Astrocyte of the spinal cord (primary cell): ENCODE data around the gene TRIM29.
A peak's percentile ranks its signal among the peaks of the same experiment; 100 is the strongest.

Source experiments
- DNase-seq: peaks from one replicate; pipeline ENCODE4 v3.0.0; 2011; ENCODE audit warnings: low read depth, low spot score
- H3K4me3 ChIP-seq: 2 replicates; pipeline ENCODE4 v1.5.1; 2011; ENCODE audit warnings: low read depth, mild to moderate bottlenecking, low read length, moderate library complexity
- in situ Hi-C: cut with HindIII; loops from 2 replicates; pipeline ENCODE4 v1.10.0; 2017; ENCODE audit warnings: low sequenced_read_pairs
- TF ChIP-seq, protein P1 (sequence below): IDR thresholded peaks from 2 replicates; pipeline ENCODE4 v1.5.1; 2012; ENCODE audit warnings: low read depth, mild to moderate bottlenecking, low read length, inconsistent platforms

TRIM29 gene

DNA sequence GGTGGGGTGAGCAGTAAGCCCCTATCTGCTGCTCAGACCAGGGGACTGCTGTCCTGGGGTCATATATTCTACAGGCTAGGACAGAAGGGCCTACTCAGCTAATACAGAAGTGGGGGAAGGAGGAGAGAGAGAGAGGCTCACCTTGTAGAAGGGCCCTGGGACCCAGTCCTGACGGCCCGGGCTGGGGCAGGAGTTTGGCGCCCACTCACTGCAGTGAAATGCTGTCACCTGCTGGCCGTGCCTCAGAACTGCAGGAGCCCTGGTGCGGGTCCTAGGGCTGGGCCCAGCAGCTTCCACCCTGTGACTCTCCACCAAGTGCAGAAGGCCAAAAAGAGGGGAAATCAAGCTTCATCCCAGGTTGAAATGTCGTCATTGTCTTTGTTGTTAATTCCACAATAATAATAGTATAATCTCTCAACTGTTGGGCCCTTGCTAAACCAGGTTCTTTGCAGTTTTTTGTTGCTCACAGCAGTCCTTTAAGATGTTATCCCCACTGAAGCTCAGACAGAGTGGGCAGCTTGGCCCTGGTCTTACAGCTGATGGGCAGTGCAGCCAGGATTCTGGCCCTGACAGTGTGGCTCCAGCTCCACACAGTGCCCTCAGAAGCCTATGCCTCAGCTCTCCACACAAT is 29.6 kb downstream of the TRIM29 start:
- TF ChIP-seq, protein P1, sequence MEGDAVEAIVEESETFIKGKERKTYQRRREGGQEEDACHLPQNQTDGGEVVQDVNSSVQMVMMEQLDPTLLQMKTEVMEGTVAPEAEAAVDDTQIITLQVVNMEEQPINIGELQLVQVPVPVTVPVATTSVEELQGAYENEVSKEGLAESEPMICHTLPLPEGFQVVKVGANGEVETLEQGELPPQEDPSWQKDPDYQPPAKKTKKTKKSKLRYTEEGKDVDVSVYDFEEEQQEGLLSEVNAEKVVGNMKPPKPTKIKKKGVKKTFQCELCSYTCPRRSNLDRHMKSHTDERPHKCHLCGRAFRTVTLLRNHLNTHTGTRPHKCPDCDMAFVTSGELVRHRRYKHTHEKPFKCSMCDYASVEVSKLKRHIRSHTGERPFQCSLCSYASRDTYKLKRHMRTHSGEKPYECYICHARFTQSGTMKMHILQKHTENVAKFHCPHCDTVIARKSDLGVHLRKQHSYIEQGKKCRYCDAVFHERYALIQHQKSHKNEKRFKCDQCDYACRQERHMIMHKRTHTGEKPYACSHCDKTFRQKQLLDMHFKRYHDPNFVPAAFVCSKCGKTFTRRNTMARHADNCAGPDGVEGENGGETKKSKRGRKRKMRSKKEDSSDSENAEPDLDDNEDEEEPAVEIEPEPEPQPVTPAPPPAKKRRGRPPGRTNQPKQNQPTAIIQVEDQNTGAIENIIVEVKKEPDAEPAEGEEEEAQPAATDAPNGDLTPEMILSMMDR: peak; percentile 100

DNA sequence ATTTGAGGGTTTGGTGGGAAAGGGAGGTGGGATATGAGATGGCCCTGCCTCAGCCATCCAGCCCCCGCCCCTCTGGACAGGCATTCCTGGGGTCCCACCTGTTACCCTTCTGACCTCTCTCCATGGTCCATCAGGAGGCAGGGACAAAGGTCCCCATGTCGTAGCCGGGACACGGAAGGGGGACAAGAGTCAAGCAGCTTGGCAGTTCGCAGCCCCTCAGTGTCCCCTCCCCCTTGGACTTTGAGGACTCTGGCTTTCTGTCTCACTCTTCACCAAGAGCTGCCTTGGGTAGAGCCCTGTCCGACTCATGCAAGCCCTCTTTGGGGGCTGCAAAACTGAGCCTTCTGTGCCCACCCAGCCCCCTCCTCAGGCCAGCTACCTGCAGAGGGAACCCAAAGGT is 30.2 kb downstream of the TRIM29 start:
- no peak for DNase-seq
- TF ChIP-seq, protein P1: no peak
- in situ Hi-C loops: no loop called here
- H3K4me3 ChIP-seq: no peak overlapping the region

More for the DNA sequence above, 29.6 kb downstream of the TRIM29 start:
- no peak overlapping the region for H3K4me3 ChIP-seq
- in situ Hi-C loops: no loop called here
- peak; percentile 32 for DNase-seq

DNA sequence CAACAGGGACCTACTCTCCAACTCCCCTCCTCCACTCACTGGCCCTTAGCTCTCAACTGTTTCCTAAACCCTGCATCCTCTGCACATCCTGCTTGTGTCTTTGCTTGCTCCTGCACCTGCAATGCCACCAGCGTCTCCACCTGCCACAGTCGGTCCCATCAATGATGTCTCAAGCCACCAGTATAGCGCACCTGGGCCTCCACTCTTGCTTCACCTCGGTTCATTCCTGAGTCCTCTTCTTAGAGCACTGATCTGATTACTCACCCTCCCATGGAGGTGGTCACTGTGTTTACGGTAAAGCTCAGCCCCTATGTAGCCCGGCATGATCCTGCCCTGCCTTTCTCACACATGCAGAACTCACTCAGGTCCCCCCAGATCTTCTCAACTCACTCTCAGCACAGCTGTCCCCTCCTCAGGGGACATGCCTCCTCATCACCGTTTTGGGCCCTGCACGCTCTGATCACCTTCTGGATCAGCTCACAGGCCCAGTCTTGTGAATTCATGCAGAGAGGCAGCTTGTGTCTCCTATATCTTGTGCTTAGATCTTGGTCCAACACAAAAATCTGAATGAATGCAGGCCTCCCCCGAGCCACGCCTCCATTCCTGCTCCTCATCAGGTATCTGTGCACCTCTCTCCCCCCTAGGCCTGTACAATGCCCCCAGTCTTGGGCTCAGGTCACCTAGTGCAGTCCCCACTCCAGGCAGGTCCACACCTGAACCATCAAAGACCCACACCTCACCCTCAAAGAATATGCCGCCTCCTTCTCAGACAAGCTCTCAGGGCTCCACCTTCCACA is 31.4 kb downstream of the TRIM29 start:
- TF ChIP-seq, protein P1: no peak
- in situ Hi-C loops: no loop called here

DNA sequence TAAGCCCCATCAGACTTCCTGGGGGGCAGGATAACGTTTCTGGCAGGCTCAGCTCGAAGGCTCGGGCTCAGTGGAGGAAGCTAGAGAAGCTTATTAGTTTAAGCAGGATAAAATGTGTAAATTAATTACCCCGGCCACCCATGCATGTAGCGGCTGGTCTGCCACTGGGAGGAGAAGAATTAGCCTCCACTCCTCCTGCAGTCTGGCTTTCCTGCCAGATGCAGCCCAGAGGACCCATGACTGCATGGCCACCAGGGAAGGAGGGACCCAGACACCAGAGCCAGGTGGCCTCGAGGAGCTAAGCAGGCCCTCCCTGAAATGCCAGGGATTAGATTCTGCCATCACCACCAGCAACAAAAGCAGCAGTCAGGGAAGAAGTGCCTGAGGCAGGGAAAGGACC is 32.3 kb downstream of the TRIM29 start:
- no peak for DNase-seq
- in situ Hi-C loops: no loop called here
- no peak overlapping the region for H3K4me3 ChIP-seq
- TF ChIP-seq, protein P1: no peak

More for the DNA sequence above, 31.4 kb downstream of the TRIM29 start:
- no peak for DNase-seq
- H3K4me3 ChIP-seq: no peak overlapping the region

DNA sequence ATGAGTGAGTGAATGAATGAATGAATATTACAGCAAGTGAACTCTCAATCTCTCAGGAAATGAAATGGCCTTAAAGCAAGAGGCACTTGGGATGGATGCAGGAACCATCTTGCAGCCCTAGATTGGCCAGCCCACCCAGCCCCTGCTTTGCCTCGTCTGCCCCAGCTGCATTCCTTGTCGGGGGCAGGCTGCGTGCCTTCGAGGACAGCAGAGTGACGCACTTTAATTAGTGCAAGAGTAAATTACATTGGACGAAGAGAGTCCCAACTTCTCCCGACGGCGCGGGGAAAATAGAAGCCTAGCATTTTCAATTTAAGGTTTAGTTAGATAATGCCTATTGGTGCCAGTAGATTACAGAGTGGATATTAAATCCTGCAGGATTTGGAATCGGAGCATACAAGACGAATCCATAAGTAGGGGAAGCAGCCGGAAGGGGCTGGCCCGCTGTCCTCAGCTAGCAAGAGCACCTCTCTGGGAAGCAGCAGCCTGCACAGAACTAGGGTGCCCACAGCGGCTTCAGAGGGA is 33.8 kb downstream of the TRIM29 start:
- DNase-seq: no peak
- H3K4me3 ChIP-seq: no peak overlapping the region
- in situ Hi-C loops: no loop called here
- TF ChIP-seq, protein P1: no peak

DNA sequence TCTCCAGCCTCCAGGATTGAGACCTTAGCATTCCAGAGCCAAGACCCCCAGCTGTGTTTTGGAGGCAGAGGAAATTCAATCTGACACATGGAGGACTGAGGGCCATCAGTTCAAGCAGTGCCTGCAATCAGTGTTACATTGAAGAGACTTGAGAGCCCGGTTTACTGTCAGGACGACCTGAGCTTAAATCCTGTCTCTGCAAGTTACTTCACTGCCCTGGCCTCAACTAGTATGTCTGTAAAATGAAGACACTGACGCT is 35.1 kb downstream of the TRIM29 start:
- H3K4me3 ChIP-seq: no peak overlapping the region
- no peak for DNase-seq
- TF ChIP-seq, protein P1: no peak
- in situ Hi-C loops: no loop called here
